ENCODE data around the gene PALLD.
"Not testable (repeated sequence)": the region's sequence is repeated elsewhere in the genome, so short reads cannot be mapped to it uniquely, and the experiment has no call there.

Gene PALLD

DNA sequence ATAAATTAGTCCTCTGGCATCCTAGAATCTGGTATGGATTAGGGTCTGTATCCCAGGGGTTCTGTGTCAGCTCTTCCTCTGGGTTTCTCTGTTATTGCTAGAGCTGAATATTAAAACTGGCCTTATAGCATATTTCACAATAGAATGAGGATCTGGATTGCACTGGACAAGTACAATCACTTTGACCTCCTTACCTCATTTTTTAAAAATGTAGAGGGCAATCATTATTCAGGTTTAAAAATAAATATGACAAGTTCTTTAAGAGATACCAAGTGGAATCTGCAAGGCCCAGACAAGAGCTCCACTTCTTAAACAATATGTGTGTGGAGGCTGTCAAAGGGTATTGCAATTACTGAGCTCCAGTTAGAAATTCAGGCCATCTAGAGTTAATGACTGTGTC, 1.4 kb downstream of the PALLD start:
- DNase-seq (ENCODE audit: low spot score), result no peak

GRCh38 chr4:168499241-168499640, 2.4 kb downstream of the PALLD start:
- no peak for DNase-seq (ENCODE audit: low spot score)

DNA sequence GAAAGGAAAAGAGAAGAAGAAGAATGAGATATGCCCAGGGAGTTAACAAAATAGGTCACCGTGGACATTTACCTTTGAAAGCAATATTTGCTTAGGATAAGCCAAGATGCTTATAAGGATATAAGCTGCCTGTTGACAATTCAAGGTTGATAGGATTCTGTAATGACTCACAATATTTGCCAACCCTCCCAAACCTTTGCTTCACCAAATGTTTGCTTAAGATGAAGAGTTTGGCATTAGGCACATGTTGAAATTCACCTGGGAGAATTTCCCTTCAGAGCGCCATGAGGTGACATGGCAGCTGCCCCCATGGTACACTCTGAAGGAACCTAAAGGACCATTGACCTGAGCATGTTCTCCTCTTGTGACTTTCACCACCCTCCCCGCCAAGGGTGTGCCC, 4.6 kb downstream of the PALLD start:
- DNase-seq (ENCODE audit: low spot score), result no peak

- no peak for DNase-seq (ENCODE audit: low spot score)
These were observed 6.0 kb downstream of the PALLD start for GRCh38 chr4:168502861-168503260.

GRCh38 chr4:168503652-168504362, 7.0 kb downstream of the PALLD start:
- DNase-seq (ENCODE audit: low spot score), result no peak

DNA sequence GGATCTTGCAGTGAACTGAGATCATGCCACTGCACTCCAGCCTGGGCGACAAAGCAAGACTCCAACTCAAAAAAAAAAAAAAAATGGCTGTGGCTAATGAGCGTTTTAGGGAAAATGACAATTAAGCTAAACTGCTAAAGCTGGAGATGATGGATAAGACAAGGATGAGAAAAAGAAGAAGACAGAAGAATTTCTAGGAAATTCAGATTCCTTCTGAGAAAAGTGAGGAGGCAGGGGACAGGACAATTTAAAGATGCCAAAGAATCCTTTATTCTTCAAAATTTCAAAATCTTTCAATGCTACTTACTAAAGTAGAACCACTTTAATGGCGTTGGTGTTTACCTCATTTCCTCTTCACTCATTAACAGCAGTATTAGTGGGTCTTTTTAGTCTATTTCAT, 7.7 kb downstream of the PALLD start:
- DNase-seq (ENCODE audit: low spot score), result no peak

GRCh38 chr4:168506014-168506413, 9.2 kb downstream of the PALLD start:
- no peak for DNase-seq (ENCODE audit: low spot score)

GRCh38 chr4:168507178-168507815, 10.4 kb downstream of the PALLD start:
- DNase-seq (ENCODE audit: low spot score), result no peak

DNA sequence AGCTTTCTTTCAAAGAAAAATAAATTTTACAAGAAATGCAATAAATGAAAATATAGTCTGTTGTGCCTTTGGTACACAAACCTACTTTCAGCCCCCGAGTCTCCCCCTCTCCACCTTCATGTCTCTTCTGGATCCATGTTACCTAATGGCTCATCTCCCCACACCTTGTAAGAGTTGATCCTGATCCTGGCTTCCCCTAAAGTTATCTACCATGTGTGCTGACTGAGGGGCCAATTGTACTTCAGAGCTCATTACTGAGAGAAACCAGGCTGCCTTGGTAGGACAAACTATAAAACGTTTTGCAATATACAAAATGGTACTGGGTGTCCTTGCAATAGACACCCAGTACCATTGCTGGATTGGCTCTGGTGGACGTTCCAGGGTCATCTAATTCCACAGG, 11.8 kb downstream of the PALLD start:
- DNase-seq (ENCODE audit: low spot score), result no peak

- no peak for DNase-seq (ENCODE audit: low spot score)
These were observed 12.9 kb downstream of the PALLD start for GRCh38 chr4:168509786-168510185.

DNA sequence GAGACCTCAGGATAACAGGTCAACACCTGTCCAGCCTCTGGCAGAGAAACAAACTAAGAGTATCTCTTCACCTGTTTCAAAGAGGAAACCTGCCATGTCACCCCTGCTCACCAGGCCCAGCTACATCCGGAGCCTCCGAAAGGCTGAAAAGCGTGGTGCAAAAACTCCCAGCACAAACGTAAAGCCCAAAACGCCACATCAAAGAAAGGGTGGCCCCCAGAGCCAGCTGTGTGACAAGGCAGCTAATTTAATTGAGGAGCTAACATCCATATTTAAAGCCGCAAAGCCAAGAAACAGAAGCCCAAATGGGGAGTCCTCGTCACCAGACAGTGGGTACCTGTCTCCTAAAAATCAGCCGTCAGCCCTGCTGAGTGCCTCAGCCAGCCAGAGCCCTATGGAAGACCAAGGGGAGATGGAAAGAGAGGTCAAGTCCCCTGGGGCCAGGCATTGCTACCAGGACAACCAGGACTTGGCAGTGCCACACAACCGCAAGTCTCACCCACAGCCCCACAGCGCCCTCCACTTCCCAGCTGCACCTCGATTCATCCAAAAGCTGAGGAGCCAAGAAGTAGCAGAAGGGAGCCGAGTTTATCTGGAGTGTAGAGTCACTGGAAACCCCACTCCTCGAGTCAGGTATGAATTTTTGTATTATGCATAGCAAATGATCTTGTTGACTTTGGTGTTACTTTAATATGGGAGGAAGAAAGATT, 15.1 kb downstream of the PALLD start:
- no peak for DNase-seq (ENCODE audit: low spot score)

DNA sequence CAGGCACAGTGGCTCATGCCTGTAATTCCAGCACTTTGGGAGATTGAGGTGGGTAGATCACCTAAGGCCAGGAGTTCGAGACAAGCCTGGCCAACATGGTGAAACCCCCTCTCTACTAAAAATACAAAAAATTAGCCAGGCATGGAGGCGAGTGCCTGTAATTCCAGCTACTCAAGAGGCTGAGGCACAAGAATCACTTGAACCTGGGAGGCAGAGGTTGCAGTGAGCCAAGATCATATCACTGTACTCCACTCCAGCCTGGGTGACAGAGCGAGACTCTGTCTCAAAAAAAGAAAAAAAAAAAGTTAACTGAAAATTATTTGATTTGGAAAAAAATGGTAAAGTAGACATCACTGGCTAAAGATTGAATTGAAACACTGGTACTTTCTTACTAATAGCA, 17.0 kb downstream of the PALLD start:
- not testable (repeated sequence) for DNase-seq (ENCODE audit: low spot score)

GRCh38 chr4:168514249-168514852, 17.5 kb downstream of the PALLD start:
- DNase-seq (ENCODE audit: low spot score), result no peak

- DNase-seq (ENCODE audit: low spot score), result no peak
These were observed 18.6 kb downstream of the PALLD start for GRCh38 chr4:168515222-168516011.

DNA sequence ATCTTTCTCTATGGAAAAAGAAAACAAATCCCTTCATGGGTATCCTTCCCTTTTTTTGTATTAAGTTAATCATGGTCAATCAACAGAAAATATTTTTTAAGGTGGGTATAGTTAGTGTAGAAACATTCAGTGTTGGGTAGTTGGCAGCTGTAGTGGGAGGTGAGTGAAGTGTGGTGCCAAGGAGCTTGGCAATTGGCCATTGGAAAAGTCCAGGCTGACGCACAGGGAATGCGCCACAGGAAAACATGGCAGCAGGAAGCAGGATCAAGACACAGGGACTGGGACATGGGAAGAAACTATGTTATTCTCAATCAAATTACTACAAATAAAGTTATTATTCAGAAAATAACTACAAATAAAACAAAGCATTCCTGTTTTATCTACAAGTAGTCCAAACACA, 20.0 kb downstream of the PALLD start:
- DNase-seq (ENCODE audit: low spot score), result no peak

GRCh38 chr4:168519576-168519975, 22.7 kb downstream of the PALLD start:
- DNase-seq (ENCODE audit: low spot score), result no peak

- DNase-seq (ENCODE audit: low spot score), result no peak
These were observed 24.9 kb downstream of the PALLD start for GRCh38 chr4:168521721-168522120.

DNA sequence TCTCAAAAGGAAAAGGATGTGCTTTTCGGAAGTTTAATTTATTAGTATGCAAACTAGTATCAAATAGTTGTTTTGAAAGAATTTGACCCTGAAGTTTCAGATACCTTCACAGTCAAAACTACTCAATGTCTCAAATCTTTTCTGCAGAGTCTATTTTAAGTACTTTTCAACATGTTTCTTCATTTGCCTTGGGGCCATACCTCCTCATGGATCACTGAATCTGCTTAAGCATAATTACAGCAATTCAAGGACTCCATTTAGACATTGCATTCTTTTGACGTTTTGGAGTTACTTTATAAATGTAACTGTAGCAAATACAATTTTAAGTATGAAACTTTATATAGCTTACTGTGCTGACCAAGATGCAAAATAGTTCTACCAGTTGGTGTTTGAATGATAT, 25.5 kb downstream of the PALLD start:
- no peak for DNase-seq (ENCODE audit: low spot score)

DNA sequence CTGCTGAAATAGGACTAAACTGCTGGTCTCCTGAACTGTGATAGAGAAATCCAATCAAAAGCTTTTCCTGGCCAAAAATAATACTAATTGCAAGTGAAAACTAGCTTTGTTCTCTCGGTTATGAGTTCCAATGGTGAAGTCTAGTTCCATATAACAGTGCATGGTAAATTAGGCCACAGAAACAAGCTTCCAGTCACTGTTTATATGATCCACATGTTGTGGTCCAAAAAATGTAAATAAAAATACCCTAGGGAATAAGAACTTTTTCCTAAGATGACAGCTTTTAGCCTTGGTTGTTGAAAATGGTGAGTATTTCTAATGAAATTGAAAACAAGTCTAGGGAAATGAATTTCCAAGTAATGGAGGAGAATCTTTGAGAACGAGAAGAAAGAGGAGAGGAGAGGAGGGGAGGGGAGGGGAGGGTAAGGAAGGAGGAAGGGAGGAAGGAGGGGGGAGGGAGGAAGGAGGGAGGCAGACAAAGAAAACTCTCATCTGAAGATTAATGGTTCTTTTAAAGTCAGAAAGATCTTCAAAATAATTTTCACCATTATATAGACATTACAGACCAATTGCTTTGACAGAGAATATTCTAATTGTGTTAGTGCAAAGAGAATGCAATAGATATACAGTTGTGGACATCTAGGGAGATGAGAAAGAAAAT, 26.1 kb downstream of the PALLD start:
- no peak for DNase-seq (ENCODE audit: low spot score)

DNA sequence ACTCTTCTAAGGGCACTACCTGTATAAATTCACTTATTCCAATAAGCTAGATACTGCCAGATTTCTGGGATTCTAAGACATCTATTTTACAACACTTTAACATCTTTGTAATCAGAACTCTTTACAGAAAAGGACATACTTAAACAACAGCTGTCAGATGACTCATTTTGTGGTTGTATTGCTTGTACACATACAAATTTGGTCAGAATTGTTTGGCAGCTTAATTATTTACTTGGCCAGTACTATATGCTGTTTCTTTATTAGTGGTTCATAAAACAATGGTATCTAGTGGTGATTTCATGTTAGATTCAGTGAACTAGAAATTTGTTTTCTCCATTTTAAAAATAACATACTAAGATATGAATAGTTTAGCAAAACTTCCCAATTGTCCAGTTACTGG, 27.2 kb downstream of the PALLD start:
- DNase-seq (ENCODE audit: low spot score), result no peak

GRCh38 chr4:168524897-168525296, 28.0 kb downstream of the PALLD start:
- no peak for DNase-seq (ENCODE audit: low spot score)

DNA sequence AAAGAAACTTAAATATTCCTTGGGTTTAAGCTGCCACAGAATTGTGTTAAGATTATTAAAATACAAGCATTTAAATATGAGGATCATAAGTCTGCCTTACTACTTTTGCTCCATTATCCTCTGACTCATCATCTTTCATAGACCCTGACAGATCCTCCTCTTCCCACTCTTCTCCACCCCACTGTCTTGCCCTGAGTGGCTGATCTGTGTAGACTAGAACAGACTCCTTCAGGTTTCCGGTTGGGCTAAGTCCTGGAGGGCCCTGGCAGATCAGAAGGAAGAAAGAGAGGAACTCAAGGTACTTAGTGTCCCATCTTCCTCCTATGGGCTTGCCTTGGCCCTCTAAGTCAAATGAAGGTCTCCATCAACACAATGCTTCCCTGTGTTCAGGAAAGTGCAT, 30.7 kb downstream of the PALLD start:
- DNase-seq (ENCODE audit: low spot score), result no peak
